HepG2 (cell line): ENCODE measurements around the gene OR2A1. TPM values are rescaled to one million over a fixed set of nuclear protein-coding genes. Genes with fewer than 3 reads are reported as not detected.
"Not testable (repeated sequence)": the region's sequence is repeated elsewhere in the genome, so short reads cannot be mapped to it uniquely, and the experiment has no call there.

Experiments used
- ATAC-seq: fragments of 200-7000 bp; cut with Tn5 transposase; 3 replicates; pipeline ENCODE4 v1.9.1; 2020; ENCODE audit warnings: mild to moderate bottlenecking, moderate library complexity
- BruUV-seq: library from RNA; stranded (reverse); fragments of 400-500 nt; replicated peaks from 2 replicates; lab custom pipeline; 2021; lab: Mats Ljungman, UMichigan
- CTCF ChIA-PET: fragments of 300-600 bp; formaldehyde crosslinking; extraction: SDS; loops from one replicate; lab custom pipeline; 2021; ENCODE audit warnings: low total read pairs, inconsistent platforms, low intra/inter-chr PET ratio; lab: Yijun Ruan, JAX
- POLR2A ChIA-PET: fragments of 350-600 bp; sonication (Branson Sonifier 250); formaldehyde crosslinking; loops from one replicate; lab custom pipeline; 2020; ENCODE audit warnings: antibody characterized with exemption, inconsistent platforms; lab: Yijun Ruan, JAX
- DNase-seq: peaks from one replicate; pipeline ENCODE4 v3.0.0-alpha.2; 2015; ENCODE audit warnings: low spot score
- FAIRE-seq: peaks from 3 replicates; lab custom pipeline; 2011; peaks lifted over from hg19 to GRCh38; lab: Jason Lieb, UNC
- H2AFZ ChIP-seq: one replicate; pipeline ENCODE4 v1.6.1; 2011; ENCODE audit warnings: low read length, inconsistent platforms
- H3K27ac ChIP-seq: fragments of 300-600 bp; 3 replicates; pipeline ENCODE4 v1.8.0; 2011; ENCODE audit warnings: mixed run types, mild to moderate bottlenecking, mixed read lengths, low read length, inconsistent platforms; ENCODE audit not compliant: insufficient read depth; ENCODE audit errors: extremely low read length
- H3K27me3 ChIP-seq, 2 experiments: fragments of 200-600 bp in 1 of 2; 2 replicates in 1 of 2; 3 replicates in 1 of 2; pipeline versions ENCODE4 v1.6.0 to v1.8.0; 2011; ENCODE audit warnings: low read length in 2 of 2, mild to moderate bottlenecking in 2 of 2, moderate library complexity in 2 of 2, inconsistent platforms in 1 of 2; ENCODE audit not compliant: insufficient read depth in 2 of 2, control insufficient read depth in 1 of 2
- H3K36me3 ChIP-seq, 2 experiments: fragments of 200-600 bp in 1 of 2; replicated peaks in 1 of 2; 2 replicates in 1 of 2; 3 replicates in 1 of 2; pipeline versions ENCODE4 v1.5.1 to v1.8.0; 2011; ENCODE audit warnings: low read length in 2 of 2, inconsistent platforms in 1 of 2; ENCODE audit not compliant: insufficient read depth in 2 of 2, control insufficient read depth in 1 of 2
- H3K4me1 ChIP-seq: 2 replicates; pipeline ENCODE4 v1.5.1; 2012; ENCODE audit warnings: low read length, inconsistent platforms; ENCODE audit not compliant: insufficient read depth
- H3K4me2 ChIP-seq: 2 replicates; pipeline ENCODE4 v1.6.0; 2011; ENCODE audit warnings: low read depth, low read length, inconsistent platforms
- H3K4me3 ChIP-seq, 3 experiments: fragments of 200-600 bp in 1 of 3; sonication (generic), shearing (Covaris generic) in 1 of 3; replicated peaks in 1 of 3; 2 replicates each; pipeline ENCODE4 v1.5.1; 2011 to 2016; ENCODE audit warnings: low read length in 3 of 3, inconsistent platforms in 2 of 3, low read depth in 2 of 3, mild to moderate bottlenecking in 2 of 3, control low read depth in 1 of 3, mixed read lengths in 1 of 3; ENCODE audit not compliant: insufficient read depth in 1 of 3
- H3K79me2 ChIP-seq: one replicate; pipeline ENCODE4 v1.6.1; 2011; ENCODE audit warnings: low read length, inconsistent platforms; ENCODE audit not compliant: insufficient read depth
- H3K9ac ChIP-seq: 2 replicates; pipeline ENCODE4 v1.6.0; 2011; ENCODE audit warnings: mild to moderate bottlenecking, low read depth, low read length, inconsistent platforms; ENCODE audit not compliant: insufficient read depth
- H3K9me3 ChIP-seq: 2 replicates; pipeline ENCODE4 v1.5.1; 2012; ENCODE audit warnings: mild to moderate bottlenecking, low read length
- H4K20me1 ChIP-seq: 2 replicates; pipeline ENCODE4 v1.6.0; 2011; ENCODE audit warnings: inconsistent platforms, mild to moderate bottlenecking, low read length, moderate library complexity; ENCODE audit not compliant: insufficient read depth
- WGBS: methylation state at CpG from one replicate; pipeline ENCODE4 v1.1.6; 2017; ENCODE audit warnings: low lambda C conversion rate; 5-methylcytosine and 5-hydroxymethylcytosine counted together
- in situ Hi-C: cut with HindIII; loops from 2 replicates; pipeline ENCODE4 v1.10.0; 2017; ENCODE audit warnings: low pct_unique_long_range_greater_than_20kb; ENCODE audit not compliant: extremely low pct_ligation_motif_present
- intact Hi-C: fragments of 100-400 bp; cut with micrococcal nuclease; formaldehyde crosslinking; loops from one replicate; pipeline ENCODE4 v1.10.0; 2022; ENCODE audit not compliant: unreplicated experiment
- polyA plus RNA-seq, 8 experiments: library from polyadenylated mRNA; depleted of rRNA in 3 of 8; stranded (reverse) in 7 of 8; unstranded in 1 of 8; fragments of >200 nt; fragmentation: Illumina TruSeq in 4 of 8; extraction: Trizol in 4 of 8; gene quantifications; 2 replicates each; pipeline versions ENCODE4 v1.2.1 to v1.2.3, GENCODE V29; 2011 to 2016; ENCODE audit warnings: low read depth in 4 of 8, missing spikeins in 1 of 8, mixed read lengths in 1 of 8; ENCODE audit not compliant: insufficient read depth in 1 of 8
- total RNA-seq, 5 experiments: library from RNA; depleted of rRNA; stranded (reverse); fragments of >200 nt; fragmentation: Illumina TruSeq; extraction: Trizol; gene quantifications; 2 replicates each; pipeline ENCODE4 v1.2.3, GENCODE V29; 2016; ENCODE audit warnings: low read depth in 1 of 5

The OR2A1 gene
- total and polyA plus RNA-seq, 2 of the 13 experiments (the other 11 are each of a cell fraction or from before 2014, with no cell fraction given) = not detected

GRCh38 chr7:144355176-144355822, 43.1 kb downstream of the OR2A1 start, which contains the start of gene ARHGEF5:
Gene ARHGEF5 (plus strand): TSS chr7:144355402. CDS start chr7:144362670, 7,268 bp downstream.
- POLR2A ChIA-PET, H2AFZ ChIP-seq, H3K79me2 ChIP-seq, CTCF ChIA-PET, FAIRE-seq, BruUV-seq, H3K36me3 ChIP-seq, H3K4me1 ChIP-seq, H4K20me1 ChIP-seq, intact Hi-C loops, H3K9me3 ChIP-seq, in situ Hi-C loops, DNase-seq, H3K27me3 ChIP-seq, H3K4me2 ChIP-seq, H3K4me3 ChIP-seq, H3K27ac ChIP-seq, H3K9ac ChIP-seq: not testable (repeated sequence)
- peak; percentile 90 for ATAC-seq
- WGBS = no CpG with 5 or more reads among the region's 50 CpGs

- intact Hi-C loops, H3K4me3 ChIP-seq, DNase-seq, H3K79me2 ChIP-seq, H3K9me3 ChIP-seq, H4K20me1 ChIP-seq, in situ Hi-C loops, H3K4me1 ChIP-seq, BruUV-seq, H3K9ac ChIP-seq, POLR2A ChIA-PET, H3K36me3 ChIP-seq, H3K27ac ChIP-seq, ATAC-seq, H3K27me3 ChIP-seq, CTCF ChIA-PET, H2AFZ ChIP-seq, FAIRE-seq, H3K4me2 ChIP-seq: not testable (repeated sequence)
- WGBS = no CpG with 5 or more reads among the region's 6 CpGs
Measured at GRCh38 chr7:144356185-144356584, 44.0 kb downstream of the OR2A1 start.

- BruUV-seq, H3K4me2 ChIP-seq, H4K20me1 ChIP-seq, H3K27ac ChIP-seq, in situ Hi-C loops, H3K9ac ChIP-seq, CTCF ChIA-PET, DNase-seq, H3K9me3 ChIP-seq, H3K4me3 ChIP-seq, H3K4me1 ChIP-seq, FAIRE-seq, H2AFZ ChIP-seq, H3K36me3 ChIP-seq, H3K27me3 ChIP-seq, POLR2A ChIA-PET, ATAC-seq, intact Hi-C loops, H3K79me2 ChIP-seq: not testable (repeated sequence)
- no CpG with 5 or more reads among the region's 11 CpGs for WGBS
Measured at GRCh38 chr7:144356860-144357259, 44.6 kb downstream of the OR2A1 start.

DNA sequence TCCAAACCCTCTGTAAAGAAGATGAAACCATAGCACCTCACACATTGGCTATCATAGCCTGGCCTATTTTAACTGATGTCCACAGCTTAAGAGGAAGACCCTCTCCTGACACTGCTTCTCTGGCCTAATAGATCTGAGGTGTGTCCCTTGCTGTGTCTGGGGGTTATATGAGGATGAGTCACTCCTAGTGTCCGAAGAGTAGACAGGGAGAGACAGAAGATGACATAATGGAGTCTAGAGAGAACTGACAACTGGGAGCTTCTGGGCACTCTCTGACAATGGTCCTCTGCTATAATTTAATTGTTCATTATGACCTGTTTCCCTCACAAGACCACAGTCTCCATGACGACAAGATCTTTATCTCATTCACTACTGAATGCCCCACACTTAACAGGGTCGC, 49.8 kb downstream of the OR2A1 start:
- ATAC-seq, CTCF ChIA-PET, FAIRE-seq, H3K27me3 ChIP-seq, DNase-seq, H2AFZ ChIP-seq, H3K9me3 ChIP-seq, H3K79me2 ChIP-seq, H3K4me2 ChIP-seq, in situ Hi-C loops, H4K20me1 ChIP-seq, H3K4me1 ChIP-seq, H3K4me3 ChIP-seq, BruUV-seq, H3K36me3 ChIP-seq, H3K9ac ChIP-seq, POLR2A ChIA-PET, intact Hi-C loops, H3K27ac ChIP-seq: not testable (repeated sequence)
- no CpG with 5 or more reads among the region's 3 CpGs for WGBS
